ENCODE results near the gene LMF2.

GRCh38 chr22:50471962-50472361 is 35.5 kb downstream of the LMF2 start:
- TF ChIP-seq CTCF (conservative IDR thresholded peaks at IDR 0.05; ENCODE audit: low read length), result no peak
- TF ChIP-seq EZH2phosphoT487 (IDR thresholded peaks at IDR 0.05; ENCODE audit: borderline replicate concordance, low read depth, low read length), result no peak

Data from OCI-LY7 (cell line).